Subcutaneous adipose tissue (tissue), 4 donors: ENCODE results near the gene LDB2. TPM values are rescaled to one million over a fixed set of nuclear protein-coding genes. Genes with fewer than 3 reads are reported as not detected.

Source experiments
- CTCF ChIP-seq: fragments of 450-650 bp; IDR thresholded peaks from one replicate; pipeline ENCODE4 v1.5.1; 2016; ENCODE audit warnings: low read depth, mild to moderate bottlenecking, control low read depth, antibody characterized with exemption, moderate library complexity
- total RNA-seq, 4 donors: library from RNA; depleted of rRNA; stranded (reverse); fragments of >200 nt; gene quantifications; one replicate each; pipeline ENCODE4 v1.1.0, GENCODE V29; 2016

The LDB2 gene
- total RNA-seq, 4 donors from 2014 or later, result 19.0 to 122 (median 42.6) TPM

- no peak for TF ChIP-seq CTCF
Observed at GRCh38 chr4:16580514-16580913, 317.9 kb downstream of the LDB2 start.

GRCh38 chr4:16579866-16580265, 318.6 kb downstream of the LDB2 start:
- no peak for TF ChIP-seq CTCF

- TF ChIP-seq CTCF, result no peak
Observed at GRCh38 chr4:16577177-16577576, 321.3 kb downstream of the LDB2 start.

GRCh38 chr4:16574981-16575380, 323.5 kb downstream of the LDB2 start:
- TF ChIP-seq CTCF, result no peak

GRCh38 chr4:16573739-16574138, 324.7 kb downstream of the LDB2 start:
- no peak for TF ChIP-seq CTCF

GRCh38 chr4:16573206-16573605, 325.2 kb downstream of the LDB2 start:
- TF ChIP-seq CTCF, result no peak

GRCh38 chr4:16572631-16573030, 325.8 kb downstream of the LDB2 start:
- no peak for TF ChIP-seq CTCF
